Testis (tissue), 3 donors: ENCODE measurements around the gene C21orf91. TPM values are rescaled to one million over a fixed set of nuclear protein-coding genes. Genes with fewer than 3 reads are reported as not detected.

Experiments
- DNase-seq: peaks from one replicate; pipeline ENCODE4 v3.0.0-alpha.2; 2019
- H3K27ac ChIP-seq, 2 donors: fragments of 200-600 bp; sonication (generic); one replicate each; pipeline ENCODE4 v1.5.1; 2019
- H3K27me3 ChIP-seq: fragments of 200-600 bp; sonication (generic); one replicate; pipeline ENCODE4 v1.5.1; 2019
- H3K36me3 ChIP-seq: fragments of 200-600 bp; sonication (generic); one replicate; pipeline ENCODE4 v1.5.1; 2017; ENCODE audit warnings: low read depth; ENCODE audit errors: missing control alignments
- H3K4me1 ChIP-seq: fragments of 200-600 bp; sonication (generic); one replicate; pipeline ENCODE4 v1.5.1; 2019
- H3K4me3 ChIP-seq, 2 donors: fragments of 200-600 bp; sonication (generic); one replicate each; pipeline ENCODE4 v1.5.1; 2017 to 2019
- H3K9me3 ChIP-seq: fragments of 200-600 bp; sonication (generic); one replicate; pipeline ENCODE4 v1.5.1; 2017
- POLR2A ChIP-seq: fragments of 450-650 bp; IDR thresholded peaks from one replicate; pipeline ENCODE4 v1.6.1; 2017; ENCODE audit warnings: antibody characterized with exemption, mild to moderate bottlenecking, moderate library complexity
- whole genome bisulfite sequencing, 2 donors: methylation state at CpG; one replicate each; pipeline ENCODE4 v1.1.5; 2018; 5-methylcytosine and 5-hydroxymethylcytosine counted together
- intact Hi-C: fragments of 100-400 bp; cut with DNase I; formaldehyde crosslinking; loops from one replicate; pipeline ENCODE4 v1.15.1; 2023; ENCODE audit warnings: low total_unique reads
- polyA plus RNA-seq: library from polyadenylated mRNA; stranded (reverse); fragments of 350-450 nt; fragmentation: Illumina TruSeq; extraction: RNeasy Lipid Tissue Mini Kit (QIAGEN cat#74804); gene quantifications from one replicate; pipeline ENCODE4 v1.2.3, GENCODE V29; 2014; ENCODE audit warnings: low read depth, low replicate concordance; ENCODE audit not compliant: insufficient read depth
- total RNA-seq, 2 donors: library from RNA; depleted of rRNA; stranded (reverse); fragments of >200 nt; gene quantifications; one replicate each; pipeline ENCODE4 v1.2.3, GENCODE V29; 2016
- TF ChIP-seq, protein P1 (sequence below), 3 experiments: fragments of 450-650 bp in 2 of 3; fragments of 200-600 bp in 1 of 3; sonication (generic) in 1 of 3; IDR thresholded peaks; one replicate each; pipeline ENCODE4 v1.5.1; 2016 to 2019; ENCODE audit warnings: antibody characterized with exemption in 3 of 3, mild to moderate bottlenecking in 2 of 3, moderate library complexity in 1 of 3

C21orf91 gene
- total and polyA plus RNA-seq, 3 donors from 2014 or later = 37.0 to 44.4 (median 40.7) TPM

DNA sequence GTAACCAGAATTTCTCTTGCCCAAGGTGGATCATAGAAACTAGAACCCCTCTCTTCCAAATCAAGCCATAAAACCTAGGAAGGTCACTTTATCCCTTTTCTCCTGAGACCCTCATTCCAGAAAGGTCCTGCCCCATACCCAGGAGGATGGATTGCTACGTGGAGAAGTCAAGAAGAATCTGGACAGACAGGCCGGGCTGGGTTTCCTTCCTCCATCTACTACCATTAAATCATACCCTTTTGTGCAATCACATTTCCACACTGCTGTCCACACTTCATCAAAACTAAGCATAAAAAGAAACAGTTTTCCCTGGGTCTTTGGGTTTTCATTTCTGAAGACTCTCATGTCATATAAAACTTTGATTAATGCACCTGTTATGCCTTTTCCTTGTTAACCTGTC is 65.4 kb downstream of the C21orf91 start:
- H3K36me3 ChIP-seq = no peaks in the 10 kb centered on the region
- H3K4me1 ChIP-seq = no peaks in the 10 kb centered on the region
- H3K4me3 ChIP-seq = no peak overlapping the region
- H3K27me3 ChIP-seq = no peaks in the 10 kb centered on the region
- intact Hi-C loops = no loop called here
- DNase-seq = no peak
- 87 to 90% methylated on average over 2 of the region's 2 CpGs for WGBS, 2 donors
- TF ChIP-seq POLR2A = no peak
- TF ChIP-seq, protein P1, sequence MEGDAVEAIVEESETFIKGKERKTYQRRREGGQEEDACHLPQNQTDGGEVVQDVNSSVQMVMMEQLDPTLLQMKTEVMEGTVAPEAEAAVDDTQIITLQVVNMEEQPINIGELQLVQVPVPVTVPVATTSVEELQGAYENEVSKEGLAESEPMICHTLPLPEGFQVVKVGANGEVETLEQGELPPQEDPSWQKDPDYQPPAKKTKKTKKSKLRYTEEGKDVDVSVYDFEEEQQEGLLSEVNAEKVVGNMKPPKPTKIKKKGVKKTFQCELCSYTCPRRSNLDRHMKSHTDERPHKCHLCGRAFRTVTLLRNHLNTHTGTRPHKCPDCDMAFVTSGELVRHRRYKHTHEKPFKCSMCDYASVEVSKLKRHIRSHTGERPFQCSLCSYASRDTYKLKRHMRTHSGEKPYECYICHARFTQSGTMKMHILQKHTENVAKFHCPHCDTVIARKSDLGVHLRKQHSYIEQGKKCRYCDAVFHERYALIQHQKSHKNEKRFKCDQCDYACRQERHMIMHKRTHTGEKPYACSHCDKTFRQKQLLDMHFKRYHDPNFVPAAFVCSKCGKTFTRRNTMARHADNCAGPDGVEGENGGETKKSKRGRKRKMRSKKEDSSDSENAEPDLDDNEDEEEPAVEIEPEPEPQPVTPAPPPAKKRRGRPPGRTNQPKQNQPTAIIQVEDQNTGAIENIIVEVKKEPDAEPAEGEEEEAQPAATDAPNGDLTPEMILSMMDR (IDR thresholded peaks at IDR 0.05) = no peak
- no peak overlapping the region for H3K27ac ChIP-seq
- H3K9me3 ChIP-seq = no peaks in the 10 kb centered on the region

DNA sequence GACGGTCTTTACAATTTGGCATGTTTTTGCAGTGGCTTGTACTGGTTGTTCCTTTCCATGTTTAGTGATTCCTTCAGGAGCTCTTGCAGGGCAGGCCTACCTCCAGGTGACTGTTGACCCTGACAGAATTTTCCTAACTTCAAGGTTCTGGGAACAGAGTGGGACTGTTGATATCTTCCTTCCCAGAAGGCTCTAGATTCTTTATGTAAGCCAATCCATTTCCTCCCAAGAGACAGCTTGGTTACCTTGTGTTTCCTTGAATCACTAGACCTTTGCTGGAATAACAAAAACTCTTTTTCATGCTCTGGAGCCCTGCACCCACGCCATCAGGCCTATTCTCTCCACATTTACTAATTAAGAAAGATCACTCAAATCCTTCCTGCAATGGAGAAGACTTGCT is 67.0 kb downstream of the C21orf91 start:
- Histone ChIP-seq H3K4me3 (no peak overlapping the region), H3K36me3 (no peaks in the 10 kb centered on the region), H3K27ac (no peak overlapping the region), H3K4me1 (no peaks in the 10 kb centered on the region), H3K9me3 (no peaks in the 10 kb centered on the region), H3K27me3 (no peaks in the 10 kb centered on the region)
- no peak for DNase-seq
- intact Hi-C loops = no loop called here
- 68 to 69% methylated on average over 2 of the region's 2 CpGs for WGBS, 2 donors
- TF ChIP-seq POLR2A = no peak
- TF ChIP-seq, protein P1 (IDR thresholded peaks at IDR 0.05) = no peak

DNA sequence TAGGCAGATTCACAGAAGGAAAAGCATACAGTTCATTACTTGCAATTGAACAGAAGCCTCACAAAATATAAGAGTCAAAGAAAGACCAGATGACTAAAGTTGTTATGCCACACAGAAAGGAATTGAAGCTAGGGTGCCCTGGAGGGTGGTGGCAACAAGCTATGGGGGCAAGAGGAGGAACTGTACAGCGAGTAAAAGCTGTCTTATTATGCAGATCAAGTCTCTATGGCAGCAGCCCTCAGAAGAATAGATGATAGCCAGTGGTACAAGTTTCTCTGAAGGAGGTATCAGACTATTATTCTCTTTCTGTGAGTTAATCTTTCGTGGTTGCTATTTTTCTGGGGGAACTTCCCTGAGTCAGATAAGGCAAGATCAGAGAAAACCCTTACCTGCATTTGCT is 72.2 kb downstream of the C21orf91 start:
- no peak overlapping the region for H3K27ac ChIP-seq
- intact Hi-C loops = no loop called here
- no peak for TF ChIP-seq POLR2A
- TF ChIP-seq, protein P1 (IDR thresholded peaks at IDR 0.05) = no peak
- 76 to 78% methylated on average over 2 of the region's 2 CpGs for WGBS, 2 donors
- no peak overlapping the region for H3K4me3 ChIP-seq
- no peaks in the 10 kb centered on the region for H3K9me3 ChIP-seq
- H3K27me3 ChIP-seq = no peaks in the 10 kb centered on the region
- DNase-seq = no peak
- no peaks in the 10 kb centered on the region for H3K4me1 ChIP-seq
- H3K36me3 ChIP-seq = no peaks in the 10 kb centered on the region

DNA sequence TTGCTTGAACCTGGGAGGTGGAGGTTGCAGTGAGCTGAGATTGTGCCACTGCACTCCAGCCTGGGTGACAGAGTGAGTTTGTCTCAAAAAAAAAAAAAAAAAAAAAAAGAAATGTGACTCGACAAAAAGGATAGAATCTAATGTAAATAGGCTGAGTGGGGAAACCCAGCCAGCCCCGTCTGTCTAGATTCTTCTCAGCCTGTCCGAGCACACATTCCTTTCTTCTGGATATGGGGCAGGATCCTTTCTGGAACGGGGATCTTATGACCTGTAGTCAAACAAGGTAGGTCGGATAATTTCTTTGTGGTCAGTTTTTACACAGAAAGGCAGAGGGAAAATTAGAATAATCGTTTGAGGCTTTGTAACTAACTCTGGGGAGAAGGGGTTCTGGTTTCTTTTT is 74.1 kb downstream of the C21orf91 start:
- TF ChIP-seq, protein P1 (IDR thresholded peaks at IDR 0.05) = no peak
- TF ChIP-seq POLR2A = no peak
- intact Hi-C loops = no loop called here
- 77 to 79% methylated on average over 6 of the region's 6 CpGs for WGBS, 2 donors
- no peak overlapping the region for H3K4me3 ChIP-seq
- no peaks in the 10 kb centered on the region for H3K27me3 ChIP-seq
- no peaks in the 10 kb centered on the region for H3K36me3 ChIP-seq
- DNase-seq = no peak
- no peaks in the 10 kb centered on the region for H3K4me1 ChIP-seq
- H3K27ac ChIP-seq = no peak overlapping the region
- no peaks in the 10 kb centered on the region for H3K9me3 ChIP-seq

DNA sequence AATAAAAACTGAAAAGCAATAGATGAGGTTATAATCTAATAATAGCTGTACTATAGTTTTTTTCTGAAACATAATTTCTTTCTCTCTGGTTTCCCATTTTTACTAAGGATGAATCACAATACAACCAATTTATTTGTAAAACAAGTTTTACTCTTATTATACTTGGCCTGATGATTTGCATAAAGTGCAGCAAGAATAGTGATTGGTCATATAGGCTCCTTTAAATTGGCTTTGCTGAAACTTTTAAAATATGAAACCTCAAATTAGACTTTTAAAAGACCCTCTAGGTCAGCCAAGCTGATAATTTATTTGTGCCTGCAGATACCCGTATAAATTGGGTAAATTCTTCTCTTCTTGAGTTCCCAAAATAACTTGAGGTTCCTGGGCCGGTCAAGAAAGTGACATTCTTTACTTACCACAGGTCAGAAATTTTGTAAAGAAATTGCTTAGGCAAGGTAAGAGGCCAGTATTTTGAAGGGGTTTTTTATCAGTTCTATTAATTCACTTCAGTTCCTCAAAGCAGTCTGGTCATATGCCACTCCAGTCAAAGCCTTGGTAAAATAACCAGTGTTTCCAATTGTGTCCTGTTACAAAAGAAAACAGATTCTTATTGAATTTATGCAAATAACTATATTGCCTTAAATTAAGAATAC is 76.1 kb downstream of the C21orf91 start:
- WGBS, 2 donors = 88% methylated on average over 2 of the region's 2 CpGs
- TF ChIP-seq POLR2A = no peak
- TF ChIP-seq, protein P1 (IDR thresholded peaks at IDR 0.05) = no peak

More for the DNA sequence above, 76.1 kb downstream of the C21orf91 start:
- Histone ChIP-seq H3K9me3 (no peaks in the 10 kb centered on the region), H3K4me3 (no peak overlapping the region), H3K36me3 (no peaks in the 10 kb centered on the region), H3K27me3 (no peaks in the 10 kb centered on the region), H3K27ac (no peak overlapping the region), H3K4me1 (no peaks in the 10 kb centered on the region)
- no peak for DNase-seq
- intact Hi-C loops = no loop called here
